ENCODE data around the gene RUVBL2.

The RUVBL2 gene

GRCh38 chr19:49004133-49004532 lies 10.4 kb downstream of the RUVBL2 start:
- Mint-ChIP-seq H3K4me3 (no peak overlapping the region), H3K27me3 (no peaks in the 10 kb centered on the region), H3K27ac (ENCODE audit: low read depth) (no peak overlapping the region), H3K36me3 (ENCODE audit: insufficient read depth) (peaks cover 30% of the 10 kb centered on the region), H3K9me3 (no peaks in the 10 kb centered on the region), H3K4me1 (peaks cover 6% of the 10 kb centered on the region)
- no peak for ATAC-seq (replicated peaks; ENCODE audit: extremely low read depth, poor library complexity, severe bottlenecking)
- DNase-seq (ENCODE audit: low spot score in 2 of 2), result no peak

- no peak overlapping the region for H3K4me3 Mint-ChIP-seq
- no peak for ATAC-seq (replicated peaks; ENCODE audit: extremely low read depth, poor library complexity, severe bottlenecking)
- H3K36me3 Mint-ChIP-seq (ENCODE audit: insufficient read depth), result peaks cover 28% of the 10 kb centered on the region
- no peak for DNase-seq (ENCODE audit: low spot score in 2 of 2)
- H3K27me3 Mint-ChIP-seq, result no peaks in the 10 kb centered on the region
- H3K9me3 Mint-ChIP-seq, result no peaks in the 10 kb centered on the region
- H3K27ac Mint-ChIP-seq (ENCODE audit: low read depth), result no peak overlapping the region
- no peaks in the 10 kb centered on the region for H3K4me1 Mint-ChIP-seq
These were observed 11.4 kb downstream of the RUVBL2 start for GRCh38 chr19:49004964-49005614.

GRCh38 chr19:49006905-49007304 lies 13.2 kb downstream of the RUVBL2 start:
- H3K4me1 Mint-ChIP-seq, result no peaks in the 10 kb centered on the region
- DNase-seq (ENCODE audit: low spot score in 2 of 2) (no peak), ATAC-seq (replicated peaks; ENCODE audit: extremely low read depth, poor library complexity, severe bottlenecking) (no peak)
- no peaks in the 10 kb centered on the region for H3K9me3 Mint-ChIP-seq
- H3K27me3 Mint-ChIP-seq, result no peaks in the 10 kb centered on the region
- H3K27ac Mint-ChIP-seq (ENCODE audit: low read depth), result no peak overlapping the region
- H3K36me3 Mint-ChIP-seq (ENCODE audit: insufficient read depth), result peaks cover 31% of the 10 kb centered on the region
- H3K4me3 Mint-ChIP-seq, result no peak overlapping the region

- no peak for DNase-seq (ENCODE audit: low spot score in 2 of 2)
- ATAC-seq (replicated peaks; ENCODE audit: extremely low read depth, poor library complexity, severe bottlenecking), result no peak
- Mint-ChIP-seq H3K4me1 (no peaks in the 10 kb centered on the region), H3K9me3 (no peaks in the 10 kb centered on the region), H3K36me3 (ENCODE audit: insufficient read depth) (peaks cover 19% of the 10 kb centered on the region), H3K27me3 (no peaks in the 10 kb centered on the region), H3K4me3 (no peak overlapping the region), H3K27ac (ENCODE audit: low read depth) (no peak overlapping the region)
These were observed 16.1 kb downstream of the RUVBL2 start for GRCh38 chr19:49009828-49010227.

- DNase-seq (ENCODE audit: low spot score in 2 of 2) (no peak), ATAC-seq (replicated peaks; ENCODE audit: extremely low read depth, poor library complexity, severe bottlenecking) (no peak)
- Mint-ChIP-seq H3K4me3 (no peak overlapping the region), H3K36me3 (ENCODE audit: insufficient read depth) (peaks cover 19% of the 10 kb centered on the region), H3K9me3 (no peaks in the 10 kb centered on the region), H3K27me3 (no peaks in the 10 kb centered on the region), H3K27ac (ENCODE audit: low read depth) (no peak overlapping the region), H3K4me1 (no peaks in the 10 kb centered on the region)
These were observed 16.8 kb downstream of the RUVBL2 start for GRCh38 chr19:49010453-49010852.

- DNase-seq (ENCODE audit: low spot score in 2 of 2) (no peak), ATAC-seq (replicated peaks; ENCODE audit: extremely low read depth, poor library complexity, severe bottlenecking) (no peak)
- Mint-ChIP-seq H3K36me3 (ENCODE audit: insufficient read depth) (peaks cover 18% of the 10 kb centered on the region), H3K27ac (ENCODE audit: low read depth) (no peak overlapping the region), H3K4me3 (no peak overlapping the region), H3K4me1 (no peaks in the 10 kb centered on the region), H3K9me3 (no peaks in the 10 kb centered on the region), H3K27me3 (no peaks in the 10 kb centered on the region)
These were observed 17.5 kb downstream of the RUVBL2 start for GRCh38 chr19:49011194-49011593.

GRCh38 chr19:49014123-49014869 lies 20.6 kb downstream of the RUVBL2 start:
- peaks cover 6% of the 10 kb centered on the region for H3K36me3 Mint-ChIP-seq (ENCODE audit: insufficient read depth)
- no peak overlapping the region for H3K27ac Mint-ChIP-seq (ENCODE audit: low read depth)

GRCh38 chr19:49014870-49015255 lies 21.2 kb downstream of the RUVBL2 start:
- Mint-ChIP-seq H3K4me3 (no peak overlapping the region), H3K4me1 (peaks cover 16% of the 10 kb centered on the region), H3K9me3 (no peaks in the 10 kb centered on the region), H3K36me3 (ENCODE audit: insufficient read depth) (peaks cover 6% of the 10 kb centered on the region), H3K27me3 (no peaks in the 10 kb centered on the region), H3K27ac (ENCODE audit: low read depth) (no peak overlapping the region)
- DNase-seq (ENCODE audit: low spot score in 2 of 2), result no peak
- no peak for ATAC-seq (replicated peaks; ENCODE audit: extremely low read depth, poor library complexity, severe bottlenecking)

More at GRCh38 chr19:49014123-49014869, 20.6 kb downstream of the RUVBL2 start:
- no peak for ATAC-seq (replicated peaks; ENCODE audit: extremely low read depth, poor library complexity, severe bottlenecking)
- Mint-ChIP-seq H3K27me3 (no peaks in the 10 kb centered on the region), H3K4me3 (no peak overlapping the region), H3K4me1 (peaks cover 10% of the 10 kb centered on the region), H3K9me3 (no peaks in the 10 kb centered on the region)
- DNase-seq (ENCODE audit: low spot score in 2 of 2), result no peak

- Mint-ChIP-seq H3K27me3 (no peaks in the 10 kb centered on the region), H3K4me1 (peaks cover 22% of the 10 kb centered on the region), H3K36me3 (ENCODE audit: insufficient read depth) (peaks cover 8% of the 10 kb centered on the region), H3K27ac (ENCODE audit: low read depth) (peak overlapping the region; percentile 78), H3K9me3 (no peaks in the 10 kb centered on the region), H3K4me3 (peak overlapping the region; percentile 43)
- no peak for ATAC-seq (replicated peaks; ENCODE audit: extremely low read depth, poor library complexity, severe bottlenecking)
- DNase-seq (ENCODE audit: low spot score in 2 of 2), result no peak
These were observed 22.6 kb downstream of the RUVBL2 start for GRCh38 chr19:49016067-49016839.

GRCh38 chr19:49017041-49017665 lies 23.5 kb downstream of the RUVBL2 start, which contains the start of gene LHB:
LHB (minus strand) TSS chr19:49017091; CDS start chr19:49017081, 10 bp downstream.
- H3K4me3 Mint-ChIP-seq, result peak within 1 kb of the TSS; percentile 85
- H3K4me1 Mint-ChIP-seq, result peaks cover 25% of the 10 kb centered on the region
- ATAC-seq (replicated peaks; ENCODE audit: extremely low read depth, poor library complexity, severe bottlenecking), result no peak
- H3K27me3 Mint-ChIP-seq, result no peaks in the 10 kb centered on the region
- peak within 1 kb of the TSS; percentile 78 for H3K27ac Mint-ChIP-seq (ENCODE audit: low read depth)
- no peaks in the 10 kb centered on the region for H3K9me3 Mint-ChIP-seq
- H3K36me3 Mint-ChIP-seq (ENCODE audit: insufficient read depth), result peaks cover 8% of the 10 kb centered on the region
- no peak for DNase-seq (ENCODE audit: low spot score in 2 of 2)

GRCh38 chr19:49017666-49018351 lies 24.1 kb downstream of the RUVBL2 start:
- H3K27me3 Mint-ChIP-seq, result no peaks in the 10 kb centered on the region
- H3K4me1 Mint-ChIP-seq, result peaks cover 25% of the 10 kb centered on the region
- H3K9me3 Mint-ChIP-seq, result no peaks in the 10 kb centered on the region
- peak overlapping the region; percentile 85 for H3K4me3 Mint-ChIP-seq
- H3K36me3 Mint-ChIP-seq (ENCODE audit: insufficient read depth), result peaks cover 8% of the 10 kb centered on the region
- peak; percentile 57 for DNase-seq (ENCODE audit: low spot score in 2 of 2)
- peak; percentile 89 for ATAC-seq (replicated peaks; ENCODE audit: extremely low read depth, poor library complexity, severe bottlenecking)
- H3K27ac Mint-ChIP-seq (ENCODE audit: low read depth), result peak overlapping the region; percentile 7
